Putamen (tissue), 1 donor: Measurements from ENCODE around the gene TBX15.

Source experiments
- DNase-seq: peaks from one replicate; pipeline ENCODE4 v3.0.0-alpha.2; 2016; ENCODE audit warnings: low spot score

The TBX15 gene

DNA sequence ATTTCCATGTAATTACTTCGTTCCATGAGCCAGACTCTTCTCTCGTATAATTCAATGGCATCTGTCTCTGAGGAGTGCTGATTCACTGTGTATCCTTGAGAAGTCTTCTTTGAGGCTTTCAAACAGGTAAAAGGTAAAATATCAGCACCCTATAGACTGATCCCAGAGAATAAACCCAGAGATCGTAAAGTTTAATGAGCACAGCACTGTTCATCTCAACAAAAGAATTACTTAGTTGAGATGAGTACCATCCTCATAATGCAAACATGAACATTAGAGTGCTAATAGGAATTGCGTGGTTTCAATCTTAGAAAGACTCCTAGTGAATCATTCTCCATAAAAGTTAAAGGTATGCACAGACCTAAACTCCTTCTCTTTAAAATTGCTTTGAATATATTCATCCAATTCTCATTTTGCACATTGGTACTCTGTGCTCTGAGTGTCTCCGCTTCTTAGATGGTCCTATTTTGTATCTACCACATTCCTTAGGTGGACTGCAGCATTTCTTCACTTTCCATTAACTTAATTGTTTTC, 97.2 kb downstream of the TBX15 start:
- no peak for DNase-seq

DNA sequence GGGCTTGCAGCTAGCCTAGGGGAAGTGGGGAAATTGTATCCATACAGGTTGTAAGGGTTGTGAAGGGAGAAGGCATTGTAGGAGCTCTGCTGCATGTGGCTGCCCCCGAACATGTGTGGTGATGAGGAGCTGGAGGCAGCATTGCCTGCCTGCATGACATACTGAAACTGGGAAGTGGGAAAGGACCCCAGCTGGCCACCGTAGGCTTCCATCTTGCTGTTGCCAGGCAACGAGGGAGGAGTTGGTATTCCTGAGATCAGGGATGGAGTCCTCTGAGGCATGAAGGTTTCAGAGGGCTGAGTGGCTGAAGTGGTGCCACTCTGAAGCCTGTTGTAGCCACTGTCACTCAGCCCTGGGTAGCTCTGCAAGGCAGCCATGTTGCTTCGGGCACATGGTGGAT, 103.2 kb downstream of the TBX15 start:
- no peak for DNase-seq

DNA sequence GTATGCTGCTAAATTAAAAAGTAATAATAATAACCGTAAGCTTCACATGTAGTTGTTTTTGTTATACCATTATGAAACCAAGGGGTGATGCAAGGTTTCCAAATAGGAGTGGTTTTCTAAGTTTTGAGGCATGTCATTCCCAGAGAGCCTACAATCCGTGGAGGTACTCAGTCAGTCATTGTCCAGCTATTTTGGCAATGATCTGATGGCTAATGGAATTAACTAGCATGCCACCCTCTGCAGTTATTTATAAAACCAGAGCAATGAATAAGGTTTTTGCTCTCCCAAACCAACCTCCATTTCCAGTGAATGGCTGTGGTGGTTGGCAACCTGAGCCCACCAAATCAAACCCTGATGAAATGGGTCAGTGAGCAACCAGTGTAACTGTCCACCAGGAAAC, 106.4 kb downstream of the TBX15 start:
- no peak for DNase-seq

DNA sequence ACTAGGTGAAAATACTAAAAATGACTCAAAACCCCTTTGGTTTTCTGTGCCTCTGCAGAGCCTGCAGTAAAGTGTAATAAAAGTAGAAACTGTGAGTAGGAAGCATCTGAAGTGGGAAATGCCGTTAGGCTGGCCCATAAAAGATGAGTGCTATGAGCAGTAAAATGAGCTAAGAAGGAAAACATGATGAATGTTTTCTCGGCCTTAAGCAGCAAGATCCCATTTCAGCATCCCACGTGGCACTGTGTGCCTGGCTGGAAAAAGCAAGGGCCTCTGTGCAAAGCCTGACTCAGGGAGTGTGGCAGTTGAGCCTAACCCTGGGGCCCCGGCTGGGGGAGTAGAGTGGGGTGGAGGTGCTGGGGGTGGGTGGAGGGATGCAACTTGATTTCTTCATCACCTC, 109.5 kb downstream of the TBX15 start:
- DNase-seq, result no peak

DNA sequence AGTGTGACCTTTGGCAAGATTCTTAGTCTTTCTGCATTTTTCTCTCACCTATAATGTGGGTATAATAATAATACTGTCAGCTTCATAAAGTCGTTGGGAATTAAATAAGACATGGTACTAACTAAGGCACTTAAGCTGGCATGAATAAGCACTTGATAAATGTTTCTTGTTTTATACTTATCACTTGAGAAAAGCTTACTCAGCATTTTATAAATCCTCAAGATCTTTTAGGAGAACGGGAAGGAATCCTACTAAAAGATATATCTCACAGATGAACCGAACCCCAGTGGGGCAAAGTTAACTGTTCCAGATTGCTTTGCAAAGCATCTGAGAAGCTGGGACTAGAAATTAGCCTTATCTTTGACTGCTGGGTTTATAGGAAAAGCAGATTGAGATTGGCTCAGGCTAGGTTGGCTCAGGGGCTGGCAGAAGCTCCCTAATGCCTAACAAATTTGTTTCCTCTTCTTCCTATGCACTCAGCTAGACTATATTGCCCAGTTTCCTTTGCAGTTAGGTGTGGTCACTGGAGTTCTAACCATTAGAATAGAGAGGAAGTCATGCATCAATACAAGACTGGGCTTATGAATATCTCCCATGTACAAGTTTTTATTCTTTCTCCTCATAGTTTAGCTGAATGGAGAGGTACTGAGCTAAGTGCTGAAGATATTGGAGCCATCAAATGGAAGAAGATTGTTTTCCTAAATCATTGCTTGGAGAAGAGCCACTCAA, 110.3 kb downstream of the TBX15 start:
- DNase-seq, result no peak

DNA sequence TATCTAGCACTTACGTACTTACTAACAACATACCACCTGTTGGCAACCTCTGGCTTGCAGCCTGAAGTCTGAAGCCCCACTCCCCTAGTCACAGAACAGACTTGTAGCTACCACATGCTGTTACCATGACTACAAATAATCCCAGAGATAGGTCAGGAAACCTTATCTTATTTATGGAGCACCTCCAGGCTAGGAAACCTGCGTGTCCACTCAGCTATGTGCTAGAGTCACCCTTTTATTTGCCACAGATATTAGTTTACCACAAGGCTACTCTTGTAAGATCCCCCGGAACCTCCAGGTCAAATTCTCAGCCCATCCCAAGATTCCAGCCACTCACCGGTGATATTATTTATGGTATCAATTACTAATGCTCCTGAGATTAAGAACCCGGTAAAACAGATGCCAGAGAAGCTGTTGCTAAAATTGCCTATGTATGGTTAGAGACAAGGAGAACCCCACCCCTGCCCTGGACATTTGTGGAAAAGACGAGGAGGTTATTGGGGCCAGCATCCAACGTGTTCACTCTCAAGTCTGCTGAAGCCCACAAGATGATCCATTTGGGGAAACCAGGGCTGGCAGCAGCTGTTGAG, 116.5 kb downstream of the TBX15 start:
- DNase-seq, result no peak

DNA sequence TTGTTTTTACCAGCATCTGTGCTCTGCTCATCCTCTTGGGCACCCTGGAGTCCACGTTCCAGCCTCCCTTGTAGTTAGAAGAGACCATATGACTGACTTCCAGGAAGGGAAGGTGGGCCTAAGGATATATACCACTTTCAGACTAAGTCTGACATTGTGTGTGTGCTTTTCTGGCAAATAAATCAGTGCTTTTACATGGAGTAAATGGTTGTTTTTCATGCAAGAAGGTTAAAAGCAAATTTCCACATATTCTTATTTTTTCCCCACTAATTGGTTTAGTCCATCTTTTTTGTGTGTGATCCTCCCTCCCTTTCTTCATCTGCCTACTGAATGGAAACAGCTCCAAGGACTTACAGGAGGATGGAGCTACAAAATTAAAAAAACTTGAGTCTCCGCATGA, 119.8 kb downstream of the TBX15 start:
- DNase-seq, result no peak

DNA sequence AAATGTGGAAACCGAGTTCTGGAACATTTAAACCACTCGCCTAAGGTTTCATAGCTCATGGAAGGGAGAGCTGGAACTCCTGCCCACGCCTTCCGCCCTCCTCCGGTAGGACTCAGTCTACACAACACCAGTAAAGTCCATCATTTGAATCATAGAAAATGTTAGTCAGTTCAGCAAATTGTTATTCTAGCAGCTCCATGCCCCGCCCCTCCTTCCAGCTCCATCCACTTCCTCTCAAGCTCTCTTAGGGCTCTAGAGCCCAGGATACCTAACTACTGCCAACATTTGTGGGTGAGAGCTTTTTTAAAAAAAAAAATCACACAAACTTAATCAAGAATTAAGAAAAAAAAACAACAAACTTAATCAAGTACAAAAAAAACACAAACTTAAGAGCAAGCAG, 121.8 kb downstream of the TBX15 start:
- no peak for DNase-seq

DNA sequence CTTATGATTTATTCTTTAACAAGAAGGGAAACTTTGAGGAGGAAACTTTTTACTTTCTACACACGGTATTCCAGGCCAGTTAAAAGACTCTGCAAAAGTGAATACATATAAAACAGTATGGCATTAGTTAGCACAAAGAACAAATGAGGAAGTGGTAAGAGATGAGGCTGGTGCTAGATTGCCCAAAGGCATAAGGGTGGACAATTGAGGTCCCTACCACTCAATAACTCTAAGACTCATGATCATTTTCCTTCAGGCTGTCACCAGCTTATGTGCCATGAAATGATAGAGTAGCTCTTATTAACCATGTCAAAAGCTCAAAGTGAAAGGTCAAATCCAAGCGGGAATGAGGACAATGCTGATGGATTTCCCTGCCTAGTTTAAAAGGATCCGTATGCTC, 124.5 kb downstream of the TBX15 start:
- no peak for DNase-seq

DNA sequence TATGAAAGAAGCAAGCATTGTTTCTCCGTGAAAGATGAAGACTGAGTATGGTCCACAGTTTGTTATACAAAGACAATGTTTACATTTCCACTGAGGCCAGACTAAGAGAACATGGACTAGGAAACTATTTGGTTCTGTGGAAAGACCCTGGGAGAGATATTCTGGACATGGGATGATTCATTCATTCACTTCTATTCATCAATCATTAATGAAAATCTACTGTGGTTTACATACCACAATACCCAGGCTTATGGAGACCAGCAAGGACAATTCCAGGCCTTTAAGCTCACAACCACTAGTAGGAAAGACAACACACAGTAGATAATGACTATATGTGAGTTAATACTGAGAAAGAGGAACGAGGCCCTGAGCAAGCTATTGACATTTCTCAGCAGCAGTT, 125.4 kb downstream of the TBX15 start:
- no peak for DNase-seq

DNA sequence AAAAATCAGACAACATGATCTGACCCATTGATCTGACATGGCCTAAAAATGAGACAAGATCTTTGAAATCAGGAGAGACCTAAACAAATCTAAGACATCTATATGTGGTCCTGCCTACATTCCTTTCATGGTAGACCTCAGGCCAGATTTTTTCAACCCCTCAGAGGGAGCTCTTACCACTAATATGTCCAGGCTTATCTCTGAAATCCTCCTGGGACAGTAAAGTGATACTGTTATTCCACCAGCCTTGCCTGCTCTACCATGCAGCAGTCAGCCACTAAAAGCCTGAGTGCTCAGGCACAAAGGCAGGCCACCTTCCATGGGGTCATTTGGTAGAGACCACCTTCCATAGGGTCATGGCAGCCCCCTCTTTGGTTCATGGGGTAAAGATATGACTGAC, 126.9 kb downstream of the TBX15 start:
- no peak for DNase-seq

DNA sequence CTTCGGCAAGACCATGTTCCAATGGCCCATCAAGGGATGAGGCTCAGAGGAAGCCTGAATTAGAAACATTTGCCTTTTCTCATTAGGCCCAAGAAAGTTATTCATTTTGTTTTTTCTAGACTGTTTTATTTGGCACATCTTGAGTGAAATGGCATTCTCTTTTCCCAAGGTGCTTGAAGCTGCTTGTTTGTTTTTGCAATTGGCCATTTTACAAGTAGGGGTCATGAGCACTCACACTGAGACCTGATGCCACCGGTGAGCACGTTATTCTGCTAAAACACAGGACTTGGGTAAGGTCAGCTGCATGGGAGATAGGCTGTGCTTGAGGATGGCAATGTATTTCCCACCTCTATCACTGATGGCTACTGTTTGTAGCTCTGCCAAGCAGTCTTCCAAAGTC, 128.1 kb downstream of the TBX15 start:
- DNase-seq, result no peak

DNA sequence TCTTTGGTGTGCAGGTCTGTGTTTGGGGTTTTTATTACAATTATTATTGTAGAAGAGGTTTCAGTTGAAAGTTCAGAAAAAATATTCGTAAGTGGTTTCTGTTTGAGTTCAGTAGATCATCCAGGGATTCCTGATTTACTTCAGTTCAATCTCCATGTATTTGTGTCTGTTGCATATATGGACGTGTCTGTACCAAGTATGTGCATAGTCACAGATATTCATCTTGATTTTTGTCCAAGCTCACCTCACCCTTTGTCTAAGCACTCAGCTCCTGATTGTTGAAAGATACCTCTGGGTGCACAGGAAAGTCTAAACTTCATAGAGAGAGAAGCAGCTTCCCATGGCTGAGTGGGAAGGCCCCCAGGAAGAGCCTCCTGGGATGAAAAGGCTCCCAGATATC, 141.7 kb downstream of the TBX15 start:
- DNase-seq, result no peak

DNA sequence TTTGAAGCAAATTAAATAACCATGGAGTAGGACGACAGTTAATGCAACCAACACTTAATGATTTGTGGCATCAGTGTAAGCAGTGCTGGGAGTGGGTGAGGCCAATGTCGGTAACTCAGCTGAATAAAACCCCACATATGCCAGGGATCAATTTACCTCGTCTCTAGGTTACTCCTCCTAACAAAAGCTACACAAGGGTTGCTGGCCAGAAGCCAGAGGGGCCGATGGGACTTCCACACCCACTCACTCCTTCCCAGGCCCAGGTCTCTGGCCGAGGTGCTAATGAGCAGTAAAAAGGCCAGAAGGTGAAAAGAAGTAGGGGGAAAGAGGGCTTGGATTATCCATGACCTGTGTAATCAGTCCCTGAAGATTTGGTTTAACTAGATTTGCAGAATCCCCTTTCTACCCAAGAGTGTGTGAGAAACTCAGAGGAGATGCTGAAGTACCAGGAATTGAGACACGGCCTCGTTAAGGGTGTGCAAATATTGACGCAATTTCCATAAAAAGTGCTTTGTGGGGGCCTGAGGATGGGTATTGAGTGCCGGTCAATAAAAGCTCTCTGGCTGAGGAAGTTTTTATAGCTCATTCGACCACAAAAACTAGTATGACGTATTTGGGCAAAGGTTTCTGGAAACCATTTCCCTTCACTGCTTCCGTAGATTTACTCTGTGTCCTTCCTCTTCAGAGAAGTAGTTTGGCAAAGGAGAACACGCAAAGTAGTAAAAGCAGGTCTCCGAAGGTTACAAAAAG, 145.5 kb downstream of the TBX15 start:
- no peak for DNase-seq

DNA sequence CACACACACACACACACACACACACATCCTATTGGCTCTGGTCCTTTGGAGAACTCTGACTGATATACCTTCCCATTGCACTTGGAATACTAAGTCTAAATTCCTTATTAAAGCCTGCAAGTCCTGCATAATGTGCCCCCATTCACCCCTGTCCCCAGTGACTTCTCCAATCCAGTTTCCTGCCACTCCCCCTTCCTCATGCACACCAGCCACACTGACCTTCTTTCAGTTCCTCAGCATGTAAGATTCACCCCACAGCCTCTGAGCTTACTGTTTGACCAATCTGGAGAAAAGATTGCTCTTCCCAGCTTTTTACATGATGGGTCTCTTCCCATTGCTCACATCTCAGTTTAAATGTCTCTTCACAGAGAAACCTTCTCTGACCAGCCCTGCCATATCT, 146.6 kb downstream of the TBX15 start:
- no peak for DNase-seq
